BLaER1 (cell line): ENCODE data around the gene CAPRIN1.
"Not testable (repeated sequence)": the region's sequence is repeated elsewhere in the genome, so short reads cannot be mapped to it uniquely, and the experiment has no call there.

ENCODE experiments used
- H3K27ac ChIP-seq: shearing (Covaris generic); formaldehyde crosslinking; 2 replicates; pipeline ENCODE4 v1.8.1; 2022
- H3K27me3 ChIP-seq: shearing (Covaris generic); formaldehyde crosslinking; 2 replicates; pipeline ENCODE4 v1.8.1; 2022
- H3K36me3 ChIP-seq: shearing (Covaris generic); formaldehyde crosslinking; 2 replicates; pipeline ENCODE4 v1.8.1; 2022
- H3K4me1 ChIP-seq: shearing (Covaris generic); formaldehyde crosslinking; 2 replicates; pipeline ENCODE4 v1.8.1; 2022
- H3K4me2 ChIP-seq: shearing (Covaris generic); formaldehyde crosslinking; 2 replicates; pipeline ENCODE4 v1.8.1; 2022
- H3K4me3 ChIP-seq: shearing (Covaris generic); formaldehyde crosslinking; 2 replicates; pipeline ENCODE4 v1.8.1; 2022
- H3K9ac ChIP-seq: shearing (Covaris generic); formaldehyde crosslinking; 2 replicates; pipeline ENCODE4 v1.8.1; 2022
- H3K9me3 ChIP-seq: shearing (Covaris generic); formaldehyde crosslinking; 2 replicates; pipeline ENCODE4 v1.8.1; 2022
- H4K20me1 ChIP-seq: shearing (Covaris generic); formaldehyde crosslinking; 2 replicates; pipeline ENCODE4 v1.8.1; 2022
- Cebpa-rat ChIP-seq: shearing (Covaris generic); IDR thresholded peaks from 2 replicates; pipeline ENCODE4 v1.8.1; 2022

Gene CAPRIN1

DNA sequence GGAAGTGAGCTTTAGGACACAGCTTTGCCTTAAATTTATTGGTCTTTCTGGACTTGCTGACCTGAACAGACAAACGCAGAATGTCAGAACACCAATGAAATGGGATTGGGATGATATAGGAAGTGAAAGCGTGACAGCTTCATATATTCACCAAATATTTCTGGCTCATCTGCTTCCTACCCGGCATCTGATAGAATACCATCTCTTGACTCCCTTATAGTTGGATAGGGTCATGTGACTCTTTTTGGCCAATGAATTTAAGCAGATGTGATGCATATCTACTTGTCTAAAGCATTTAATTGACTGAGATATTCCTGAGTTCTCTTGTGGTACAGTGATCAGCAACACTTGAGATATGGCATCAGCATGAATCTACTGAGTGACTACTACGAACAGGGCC lies 2.5 kb upstream of the CAPRIN1 start:
- Histone ChIP-seq H3K27ac (no peak overlapping the region), H3K4me2 (0 out of 2 replicates have a peak overlapping the region, but pooled peaks have one; percentile 83), H3K27me3 (no peaks in the 10 kb centered on the region), H3K4me3 (no peak overlapping the region), H3K9me3 (no peaks in the 10 kb centered on the region), H4K20me1 (peaks cover 6% of the 10 kb centered on the region), H3K36me3 (no peaks in the 10 kb centered on the region), H3K9ac (no peak overlapping the region), H3K4me1 (peaks cover 26% of the 10 kb centered on the region)
- TF ChIP-seq Cebpa-rat = no peak

DNA sequence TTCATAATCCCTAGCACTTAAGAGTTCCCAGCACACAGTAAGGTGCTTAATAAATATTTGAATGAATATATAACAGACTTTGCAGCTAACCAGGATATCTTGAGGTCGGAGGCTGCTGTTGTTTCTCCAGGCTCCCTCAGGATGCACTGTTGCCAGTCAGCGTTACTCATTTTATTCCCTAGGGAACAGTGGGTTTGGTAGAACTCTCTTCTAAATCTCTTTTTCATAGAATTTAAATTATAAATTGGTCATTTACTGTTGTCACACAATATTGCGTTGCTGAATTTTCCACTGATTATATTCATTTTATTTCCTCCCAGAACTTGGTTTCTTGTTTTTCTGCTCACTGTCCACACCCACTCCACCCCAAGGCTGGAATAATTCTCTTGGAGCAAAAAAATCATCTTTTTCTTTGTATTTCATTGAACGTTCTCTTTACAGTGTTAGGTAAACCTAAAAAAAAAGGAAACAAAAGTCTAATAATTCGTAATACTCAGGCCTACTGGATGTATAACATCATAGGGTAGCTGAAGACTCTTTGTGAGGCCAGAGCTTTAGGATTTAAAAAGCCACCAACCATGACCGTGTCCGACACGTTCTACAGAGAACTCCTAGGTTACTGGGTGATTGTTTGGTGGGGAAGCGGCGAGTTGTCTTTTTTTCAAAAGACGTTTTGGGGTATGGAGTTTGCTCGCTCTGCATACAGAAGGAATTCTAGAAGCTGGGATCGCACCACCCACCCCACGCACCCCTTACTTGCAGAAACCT lies 766 bp upstream of the CAPRIN1 start:
- H3K36me3 ChIP-seq = peaks cover 16% of the 10 kb centered on the region
- peak overlapping the region; percentile 95 for H3K4me3 ChIP-seq
- no peaks in the 10 kb centered on the region for H3K27me3 ChIP-seq
- peak overlapping the region; percentile 100 for H3K27ac ChIP-seq
- H3K4me1 ChIP-seq = peaks cover 43% of the 10 kb centered on the region
- peaks cover 24% of the 10 kb centered on the region for H4K20me1 ChIP-seq
- no peaks in the 10 kb centered on the region for H3K9me3 ChIP-seq
- H3K9ac ChIP-seq = peak overlapping the region; percentile 99
- TF ChIP-seq Cebpa-rat = no peak
- peak overlapping the region; percentile 83 for H3K4me2 ChIP-seq

DNA sequence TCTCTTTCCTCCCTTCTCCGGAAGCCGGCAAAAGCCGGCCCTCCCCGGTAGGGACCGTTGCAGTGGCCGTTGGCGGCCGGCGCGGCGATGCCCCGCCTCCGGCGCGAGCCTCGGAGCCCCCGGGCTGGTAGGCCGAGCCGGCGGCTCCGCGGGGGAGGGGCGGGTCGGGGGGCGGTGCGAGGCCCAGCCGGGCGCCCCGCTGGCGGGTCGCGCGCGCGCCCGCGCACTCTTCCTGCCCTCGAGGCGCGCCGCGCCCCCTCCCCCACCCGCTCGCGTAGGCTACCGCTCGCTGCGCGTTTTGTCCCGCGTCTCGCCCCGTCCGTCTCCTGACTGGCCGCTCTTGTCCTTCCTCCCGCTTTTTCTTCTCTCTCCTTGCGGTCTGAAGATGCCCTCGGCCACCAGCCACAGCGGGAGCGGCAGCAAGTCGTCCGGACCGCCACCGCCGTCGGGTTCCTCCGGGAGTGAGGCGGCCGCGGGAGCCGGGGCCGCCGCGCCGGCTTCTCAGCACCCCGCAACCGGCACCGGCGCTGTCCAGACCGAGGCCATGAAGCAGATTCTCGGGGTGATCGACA lies 591 bp downstream of the CAPRIN1 start:
- Histone ChIP-seq H3K4me3 (peak overlapping the region; percentile 95), H3K9ac (peak overlapping the region; percentile 99), H3K4me1 (peaks cover 52% of the 10 kb centered on the region), H3K36me3 (peaks cover 29% of the 10 kb centered on the region), H3K4me2 (peak overlapping the region; percentile 78), H4K20me1 (peaks cover 37% of the 10 kb centered on the region), H3K27me3 (no peaks in the 10 kb centered on the region), H3K9me3 (no peaks in the 10 kb centered on the region), H3K27ac (peak overlapping the region; percentile 100)
- no peak for TF ChIP-seq Cebpa-rat

DNA sequence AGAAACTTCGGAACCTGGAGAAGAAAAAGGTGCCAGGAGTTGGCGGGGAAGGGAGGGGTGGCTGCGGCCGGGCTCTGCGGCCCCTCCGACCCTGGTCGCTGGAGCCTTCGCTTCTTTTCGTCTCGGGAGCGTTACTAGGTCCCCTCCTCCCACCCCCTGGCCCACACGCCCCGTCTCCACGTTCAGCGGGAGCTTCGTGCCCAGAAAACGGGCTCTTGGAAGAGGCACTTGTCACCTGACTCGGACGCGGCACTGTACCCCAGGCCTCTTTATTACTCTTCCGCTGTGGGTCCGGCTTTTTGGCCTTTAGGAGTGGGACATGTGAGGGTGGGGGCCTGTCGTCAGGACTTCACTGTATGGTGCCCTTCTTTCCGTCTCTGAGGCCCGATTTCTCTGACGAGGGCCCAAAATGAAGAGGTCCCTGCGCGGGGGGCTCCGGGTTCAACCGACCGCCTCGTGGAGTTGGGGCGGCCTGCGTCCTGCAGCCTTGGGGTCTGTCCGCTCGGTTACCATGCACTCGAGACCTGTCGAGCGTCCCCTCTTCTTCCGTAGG lies 1.2 kb downstream of the CAPRIN1 start:
- H4K20me1 ChIP-seq = peaks cover 43% of the 10 kb centered on the region
- H3K27me3 ChIP-seq = no peaks in the 10 kb centered on the region
- H3K27ac ChIP-seq = peak overlapping the region; percentile 100
- H3K4me3 ChIP-seq = peak overlapping the region; percentile 95
- H3K9me3 ChIP-seq = no peaks in the 10 kb centered on the region
- peaks cover 34% of the 10 kb centered on the region for H3K36me3 ChIP-seq
- peak overlapping the region; percentile 99 for H3K9ac ChIP-seq
- H3K4me2 ChIP-seq = peak overlapping the region; percentile 78
- no peak for TF ChIP-seq Cebpa-rat
- H3K4me1 ChIP-seq = peaks cover 52% of the 10 kb centered on the region

DNA sequence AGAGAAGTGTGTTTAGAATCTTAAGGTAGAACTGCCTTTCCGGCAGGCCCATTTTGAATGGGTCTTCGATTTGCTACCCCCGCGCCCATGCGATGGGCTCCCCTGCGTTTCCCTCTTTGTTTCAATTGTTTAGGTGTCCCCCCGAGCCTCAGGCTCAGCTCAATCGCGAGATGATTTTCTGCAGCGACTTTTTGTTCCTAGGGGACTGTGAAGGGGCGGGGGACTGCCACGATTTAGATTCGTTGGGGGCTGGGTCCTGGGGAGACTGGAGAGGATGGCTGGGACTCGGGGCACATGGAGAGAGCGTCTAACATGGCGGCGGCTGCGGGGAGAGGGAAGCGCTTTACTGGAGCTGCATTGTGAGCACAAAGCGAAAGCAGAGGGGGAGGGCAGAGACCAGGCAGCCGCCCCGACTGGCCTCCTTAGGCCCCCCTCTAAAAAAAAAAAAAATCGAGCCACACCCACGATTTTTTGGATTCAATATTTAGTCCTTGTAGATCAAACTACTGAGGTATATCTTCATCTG lies 1.7 kb downstream of the CAPRIN1 start:
- no peak for TF ChIP-seq Cebpa-rat
- Histone ChIP-seq H3K9ac (peak overlapping the region; percentile 99), H3K4me2 (peak overlapping the region; percentile 78), H3K27ac (peak overlapping the region; percentile 100), H3K4me3 (peak overlapping the region; percentile 95), H3K9me3 (no peaks in the 10 kb centered on the region), H3K4me1 (peaks cover 57% of the 10 kb centered on the region), H3K27me3 (no peaks in the 10 kb centered on the region), H4K20me1 (peaks cover 48% of the 10 kb centered on the region), H3K36me3 (peaks cover 39% of the 10 kb centered on the region)

DNA sequence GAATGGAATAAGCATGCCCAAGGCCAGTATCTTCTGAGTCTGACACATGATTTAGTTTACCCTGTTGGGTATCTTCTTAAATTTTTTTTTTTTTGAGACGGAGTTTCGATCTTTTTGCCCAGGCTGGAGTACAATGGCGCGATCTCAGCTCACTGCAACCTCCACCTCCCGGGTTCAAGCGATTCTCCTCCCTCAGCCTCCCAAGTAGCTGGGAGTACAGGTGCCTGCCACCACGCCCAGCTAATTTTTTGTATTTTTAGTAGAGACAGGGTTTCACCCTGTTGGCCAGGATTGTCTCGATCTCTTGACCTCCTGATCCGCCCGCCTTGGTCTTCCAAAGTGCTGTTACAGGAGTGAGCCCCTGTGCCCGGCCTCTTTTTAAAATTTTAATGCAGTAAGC lies 2.8 kb downstream of the CAPRIN1 start:
- peak overlapping the region; percentile 99 for H3K9ac ChIP-seq
- not testable (repeated sequence) for H3K27ac ChIP-seq

DNA sequence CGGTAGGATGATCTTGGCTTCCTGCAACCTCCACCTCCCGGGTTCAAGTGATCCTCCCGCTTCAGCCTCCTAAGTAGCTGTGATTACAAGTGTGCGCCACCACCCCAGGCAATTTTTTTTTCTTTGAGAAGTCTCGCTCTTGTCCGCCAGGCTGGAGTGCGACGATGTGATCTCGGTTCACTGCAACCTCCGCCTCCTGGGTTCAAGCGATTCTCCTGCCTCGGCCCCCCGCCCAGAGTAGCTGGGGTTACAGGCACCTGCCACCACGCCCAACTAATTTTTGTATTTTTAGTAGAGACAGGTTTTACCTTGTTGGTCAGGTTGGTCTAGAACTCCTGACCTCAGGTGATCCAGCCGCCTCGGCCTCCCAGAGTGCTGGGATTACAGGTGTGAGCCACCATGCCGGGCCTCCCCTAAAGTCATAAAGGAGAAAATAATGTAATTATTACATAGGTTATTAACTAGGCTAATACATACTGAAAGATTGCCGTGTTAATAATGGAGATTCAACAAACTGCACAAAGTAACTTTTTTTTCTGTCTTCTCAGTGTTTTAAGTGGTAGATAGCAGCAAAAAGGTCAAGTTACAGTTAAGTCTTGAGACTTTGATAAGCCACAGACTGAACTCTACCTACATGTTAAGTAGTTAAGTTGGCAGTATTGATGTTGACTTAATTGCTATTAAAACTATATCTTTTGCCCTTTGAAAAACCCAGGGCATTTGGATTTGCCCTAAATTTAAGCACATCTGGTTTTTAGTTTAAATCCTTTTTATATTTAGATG lies 3.9 kb downstream of the CAPRIN1 start:
- H3K9ac ChIP-seq = peak overlapping the region; percentile 99; the same call in 1 of the 2 replicates
- H3K36me3 ChIP-seq = peaks cover 61% of the 10 kb centered on the region
- TF ChIP-seq Cebpa-rat = no peak
- peak overlapping the region; percentile 95; the same call in 1 of the 2 replicates for H3K4me3 ChIP-seq
- H4K20me1 ChIP-seq = peaks cover 70% of the 10 kb centered on the region
- peaks cover 66% of the 10 kb centered on the region for H3K4me1 ChIP-seq
- no peaks in the 10 kb centered on the region for H3K27me3 ChIP-seq
- H3K4me2 ChIP-seq = peak overlapping the region; percentile 78
- H3K9me3 ChIP-seq = no peaks in the 10 kb centered on the region
- H3K27ac ChIP-seq = no peak overlapping the region

More for the DNA sequence above, 2.8 kb downstream of the CAPRIN1 start:
- H3K27me3 ChIP-seq, H3K9me3 ChIP-seq: not testable (repeated sequence)
- Histone ChIP-seq H3K4me2 (peak overlapping the region; percentile 78), H3K36me3 (peaks cover 50% of the 10 kb centered on the region), H4K20me1 (peaks cover 60% of the 10 kb centered on the region), H3K4me3 (peak overlapping the region; percentile 95), H3K4me1 (peaks cover 66% of the 10 kb centered on the region)

DNA sequence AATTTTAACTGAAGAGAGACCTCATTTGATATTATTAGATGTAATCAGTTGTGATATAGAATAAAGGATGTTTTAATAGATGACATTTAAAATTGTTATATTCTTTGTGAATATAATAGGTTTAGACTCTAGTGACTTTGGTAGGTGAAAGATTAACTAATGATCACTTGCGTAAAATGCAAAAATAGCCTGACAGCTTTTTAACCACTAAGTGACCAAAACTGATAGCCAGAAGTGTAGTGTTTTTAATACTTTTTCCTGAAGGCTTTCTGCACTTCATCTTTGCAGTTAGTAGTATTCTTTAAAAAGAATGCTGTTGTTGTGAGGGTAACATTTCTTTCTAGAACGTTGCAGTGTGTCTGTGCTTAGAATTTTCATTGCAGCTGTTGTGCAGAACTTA lies 5.1 kb downstream of the CAPRIN1 start:
- Histone ChIP-seq H3K4me2 (peak overlapping the region; percentile 78; the same call in 1 of the 2 replicates), H3K4me3 (no peak overlapping the region)

DNA sequence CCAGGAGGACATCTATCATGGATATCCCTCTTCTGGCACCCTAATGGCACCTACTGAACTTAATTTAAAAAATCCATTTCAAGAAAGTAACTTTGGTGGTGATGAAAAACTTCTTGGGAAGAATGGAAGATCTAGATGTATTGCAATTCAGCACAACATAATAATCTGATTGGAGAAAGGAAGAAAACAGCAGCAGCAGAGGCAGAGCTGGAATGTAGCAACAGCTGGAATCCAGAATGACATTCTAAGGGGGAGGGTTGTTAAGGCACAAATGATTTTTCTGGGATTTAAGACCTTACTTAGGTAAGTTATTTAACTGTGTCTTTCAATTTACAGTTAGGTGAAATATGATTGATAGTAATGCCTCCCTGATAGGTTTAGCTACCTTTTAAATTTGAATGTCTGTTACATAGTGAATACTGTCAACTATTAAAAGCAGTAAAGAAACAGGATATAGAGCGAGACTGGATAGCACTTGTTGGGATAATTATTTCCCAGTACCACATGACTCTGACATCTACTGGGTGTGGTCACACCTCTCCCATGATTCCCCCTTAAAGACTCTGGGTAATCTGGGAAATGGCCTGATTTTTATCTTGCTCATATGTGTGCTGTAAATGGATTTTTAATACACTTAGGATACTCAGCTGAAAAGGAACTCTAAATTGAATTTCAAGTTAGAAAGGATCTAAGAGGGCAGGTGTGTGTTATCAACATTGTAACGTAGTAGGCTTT lies 11.7 kb downstream of the CAPRIN1 start:
- no peak for TF ChIP-seq Cebpa-rat
- H3K4me3 ChIP-seq = no peak overlapping the region
- peaks cover 100% of the 10 kb centered on the region for H4K20me1 ChIP-seq
- H3K36me3 ChIP-seq = peaks cover 81% of the 10 kb centered on the region
- no peak overlapping the region for H3K4me2 ChIP-seq
- no peaks in the 10 kb centered on the region for H3K9me3 ChIP-seq
- H3K9ac ChIP-seq = no peak overlapping the region
- no peak overlapping the region for H3K27ac ChIP-seq
- no peaks in the 10 kb centered on the region for H3K27me3 ChIP-seq
- H3K4me1 ChIP-seq = peaks cover 80% of the 10 kb centered on the region

More for the DNA sequence above, 5.1 kb downstream of the CAPRIN1 start:
- H3K27ac ChIP-seq = no peak overlapping the region
- H3K4me1 ChIP-seq = peaks cover 65% of the 10 kb centered on the region
- no peaks in the 10 kb centered on the region for H3K9me3 ChIP-seq
- H3K9ac ChIP-seq = no peak overlapping the region
- no peaks in the 10 kb centered on the region for H3K27me3 ChIP-seq
- peaks cover 83% of the 10 kb centered on the region for H4K20me1 ChIP-seq
- peaks cover 73% of the 10 kb centered on the region for H3K36me3 ChIP-seq
- TF ChIP-seq Cebpa-rat = no peak
